22Rv1 (cell line): ENCODE data around the gene GAS1.

ENCODE experiments used
- H3K27ac ChIP-seq: fragments of 450-650 bp; 2 replicates; pipeline ENCODE4 v1.5.1; 2017
- CTCF ChIP-seq: fragments of 450-650 bp; IDR thresholded peaks from 2 replicates; pipeline ENCODE4 v1.5.1; 2017; ENCODE audit warnings: mild to moderate bottlenecking
- ZFX ChIP-seq: fragments of 450-650 bp; IDR thresholded peaks from 2 replicates; pipeline ENCODE4 v1.6.1; 2017; ENCODE audit warnings: antibody characterized with exemption, borderline replicate concordance

GAS1 gene

GRCh38 chr9:86942281-86943200 lies 4.8 kb downstream of the GAS1 start:
- no peak overlapping the region for H3K27ac ChIP-seq
- TF ChIP-seq ZFX = no peak
- no peak for TF ChIP-seq CTCF

GRCh38 chr9:86941197-86941596 lies 6.1 kb downstream of the GAS1 start:
- no peak overlapping the region for H3K27ac ChIP-seq
- TF ChIP-seq CTCF = no peak
- TF ChIP-seq ZFX = no peak

- H3K27ac ChIP-seq = no peak overlapping the region
- TF ChIP-seq ZFX (no peak), CTCF (no peak)
These were observed 6.5 kb downstream of the GAS1 start for GRCh38 chr9:86940774-86941173.

GRCh38 chr9:86939891-86940290 lies 7.4 kb downstream of the GAS1 start:
- TF ChIP-seq ZFX (no peak), CTCF (no peak)
- H3K27ac ChIP-seq = no peak overlapping the region

- TF ChIP-seq ZFX (no peak), CTCF (no peak)
- H3K27ac ChIP-seq = no peak overlapping the region
These were observed 8.0 kb downstream of the GAS1 start for GRCh38 chr9:86939321-86939720.

GRCh38 chr9:86938780-86939179 lies 8.5 kb downstream of the GAS1 start:
- no peak for TF ChIP-seq ZFX
- no peak for TF ChIP-seq CTCF
- no peak overlapping the region for H3K27ac ChIP-seq

GRCh38 chr9:86926145-86926544 lies 21.2 kb downstream of the GAS1 start:
- TF ChIP-seq ZFX (no peak), CTCF (no peak)
- no peak overlapping the region for H3K27ac ChIP-seq
